WERI-Rb-1 (cell line): Measurements from ENCODE around the gene KIF17.

ENCODE experiments used
- DNase-seq: peaks from one replicate; pipeline ENCODE4 v3.0.0-alpha.2; 2020
- H3K27ac ChIP-seq: fragments of 250-450 bp; sonication (Bioruptor Pico); 2 replicates; pipeline ENCODE4 v1.5.1; 2020; ENCODE audit warnings: mild to moderate bottlenecking, moderate library complexity
- H3K27me3 ChIP-seq: fragments of 250-450 bp; sonication (Bioruptor Pico); 2 replicates; pipeline ENCODE4 v1.5.1; 2021; ENCODE audit warnings: mild to moderate bottlenecking, low read depth, moderate library complexity; ENCODE audit not compliant: insufficient read depth, severe bottlenecking
- H3K36me3 ChIP-seq: fragments of 250-450 bp; sonication (Bioruptor Pico); 2 replicates; pipeline ENCODE4 v1.5.1; 2020; ENCODE audit warnings: mild to moderate bottlenecking, moderate library complexity
- H3K4me3 ChIP-seq: 2 replicates; pipeline ENCODE4 v1.5.1; 2011; ENCODE audit warnings: low read depth, mild to moderate bottlenecking, control low read depth, low read length
- H3K9me3 ChIP-seq: fragments of 250-450 bp; sonication (Bioruptor Pico); 2 replicates; pipeline ENCODE4 v1.5.1; 2021; ENCODE audit warnings: mild to moderate bottlenecking, moderate library complexity; ENCODE audit not compliant: severe bottlenecking
- TF ChIP-seq, protein P1 (sequence below): IDR thresholded peaks from 2 replicates; pipeline ENCODE4 v1.5.1; 2011; ENCODE audit warnings: low read depth, mild to moderate bottlenecking, control low read depth, inconsistent platforms, low read length

KIF17 gene

DNA sequence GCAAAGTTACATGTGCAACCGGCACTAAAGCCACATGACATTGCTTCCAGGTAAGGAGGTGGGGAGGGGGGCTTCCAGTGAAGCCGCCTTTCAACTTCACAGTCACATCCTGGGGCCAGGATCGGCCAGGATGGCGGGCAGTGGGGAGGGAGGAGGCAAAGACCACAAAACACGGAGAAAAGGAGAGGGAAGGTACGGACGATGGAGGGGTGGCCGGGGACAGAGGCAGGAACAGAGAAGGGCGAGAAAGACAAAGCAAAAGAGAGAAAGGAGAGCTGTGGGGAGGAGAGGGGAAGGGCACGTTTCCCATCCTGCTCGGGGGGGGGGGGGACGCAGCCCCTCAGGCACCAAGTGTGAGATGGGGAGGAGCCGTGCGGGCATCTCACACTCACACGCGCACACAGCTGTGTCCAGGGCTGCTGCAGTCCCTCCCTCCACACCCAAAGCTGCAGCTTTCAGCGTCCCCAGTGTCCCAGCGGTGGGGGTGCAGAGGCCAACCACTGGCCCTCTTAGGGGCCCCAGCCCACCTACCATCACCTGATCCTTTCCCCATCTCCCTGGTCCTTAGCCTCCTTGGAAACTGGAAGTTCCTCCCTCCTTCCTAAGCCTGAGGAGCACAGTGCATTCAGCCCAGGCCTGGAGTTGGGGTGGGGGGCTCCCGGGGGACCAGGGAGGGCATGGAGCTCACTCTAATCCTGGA lies 12.3 kb upstream of the KIF17 start:
- Histone ChIP-seq H3K4me3 (no peak overlapping the region), H3K27ac (no peak overlapping the region), H3K9me3 (no peaks in the 10 kb centered on the region), H3K27me3 (peaks cover 3% of the 10 kb centered on the region), H3K36me3 (no peaks in the 10 kb centered on the region)
- TF ChIP-seq, protein P1, sequence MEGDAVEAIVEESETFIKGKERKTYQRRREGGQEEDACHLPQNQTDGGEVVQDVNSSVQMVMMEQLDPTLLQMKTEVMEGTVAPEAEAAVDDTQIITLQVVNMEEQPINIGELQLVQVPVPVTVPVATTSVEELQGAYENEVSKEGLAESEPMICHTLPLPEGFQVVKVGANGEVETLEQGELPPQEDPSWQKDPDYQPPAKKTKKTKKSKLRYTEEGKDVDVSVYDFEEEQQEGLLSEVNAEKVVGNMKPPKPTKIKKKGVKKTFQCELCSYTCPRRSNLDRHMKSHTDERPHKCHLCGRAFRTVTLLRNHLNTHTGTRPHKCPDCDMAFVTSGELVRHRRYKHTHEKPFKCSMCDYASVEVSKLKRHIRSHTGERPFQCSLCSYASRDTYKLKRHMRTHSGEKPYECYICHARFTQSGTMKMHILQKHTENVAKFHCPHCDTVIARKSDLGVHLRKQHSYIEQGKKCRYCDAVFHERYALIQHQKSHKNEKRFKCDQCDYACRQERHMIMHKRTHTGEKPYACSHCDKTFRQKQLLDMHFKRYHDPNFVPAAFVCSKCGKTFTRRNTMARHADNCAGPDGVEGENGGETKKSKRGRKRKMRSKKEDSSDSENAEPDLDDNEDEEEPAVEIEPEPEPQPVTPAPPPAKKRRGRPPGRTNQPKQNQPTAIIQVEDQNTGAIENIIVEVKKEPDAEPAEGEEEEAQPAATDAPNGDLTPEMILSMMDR = no peak
- no peak for DNase-seq

DNA sequence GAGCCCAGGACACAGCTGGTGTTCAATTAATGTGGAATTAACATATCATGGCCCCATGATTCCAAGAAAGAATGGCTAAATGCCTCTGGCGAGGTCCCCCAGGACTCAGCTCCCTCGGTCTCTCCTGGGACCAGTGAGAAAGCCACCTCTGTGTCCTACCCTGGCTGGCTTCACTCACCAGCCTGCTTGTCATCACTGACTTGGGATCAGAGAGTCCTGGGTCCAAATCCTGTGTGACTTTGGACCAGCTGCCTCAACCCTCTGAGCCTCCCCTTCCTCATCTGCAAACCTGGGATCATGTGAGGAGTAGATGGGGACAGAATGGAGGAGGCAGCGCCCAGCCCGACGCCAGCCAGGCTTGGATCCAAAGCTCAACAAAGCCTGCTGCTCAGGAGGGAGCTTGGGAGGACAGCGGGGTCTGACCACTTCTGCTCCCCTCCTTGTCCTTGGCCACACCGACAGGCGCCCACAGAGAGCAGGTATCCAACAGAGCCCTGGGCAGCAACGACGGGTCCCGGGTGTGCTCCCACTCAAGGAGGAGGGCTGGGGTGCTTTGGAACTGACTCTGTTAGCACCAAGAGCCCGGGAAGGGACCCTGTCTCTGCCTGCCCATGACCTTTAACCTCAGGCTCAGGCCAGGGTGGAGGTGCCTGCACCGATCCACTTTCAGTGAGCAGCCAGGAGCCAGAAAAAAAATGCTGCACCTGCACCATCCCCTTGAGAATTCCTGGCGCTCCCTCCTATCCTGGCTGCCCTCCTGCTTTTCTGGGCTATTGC lies 11.5 kb upstream of the KIF17 start:
- H3K4me3 ChIP-seq = no peak overlapping the region
- no peaks in the 10 kb centered on the region for H3K9me3 ChIP-seq
- H3K27ac ChIP-seq = no peak overlapping the region
- no peak for DNase-seq
- TF ChIP-seq, protein P1 = no peak
- no peaks in the 10 kb centered on the region for H3K36me3 ChIP-seq
- H3K27me3 ChIP-seq = peaks cover 3% of the 10 kb centered on the region

DNA sequence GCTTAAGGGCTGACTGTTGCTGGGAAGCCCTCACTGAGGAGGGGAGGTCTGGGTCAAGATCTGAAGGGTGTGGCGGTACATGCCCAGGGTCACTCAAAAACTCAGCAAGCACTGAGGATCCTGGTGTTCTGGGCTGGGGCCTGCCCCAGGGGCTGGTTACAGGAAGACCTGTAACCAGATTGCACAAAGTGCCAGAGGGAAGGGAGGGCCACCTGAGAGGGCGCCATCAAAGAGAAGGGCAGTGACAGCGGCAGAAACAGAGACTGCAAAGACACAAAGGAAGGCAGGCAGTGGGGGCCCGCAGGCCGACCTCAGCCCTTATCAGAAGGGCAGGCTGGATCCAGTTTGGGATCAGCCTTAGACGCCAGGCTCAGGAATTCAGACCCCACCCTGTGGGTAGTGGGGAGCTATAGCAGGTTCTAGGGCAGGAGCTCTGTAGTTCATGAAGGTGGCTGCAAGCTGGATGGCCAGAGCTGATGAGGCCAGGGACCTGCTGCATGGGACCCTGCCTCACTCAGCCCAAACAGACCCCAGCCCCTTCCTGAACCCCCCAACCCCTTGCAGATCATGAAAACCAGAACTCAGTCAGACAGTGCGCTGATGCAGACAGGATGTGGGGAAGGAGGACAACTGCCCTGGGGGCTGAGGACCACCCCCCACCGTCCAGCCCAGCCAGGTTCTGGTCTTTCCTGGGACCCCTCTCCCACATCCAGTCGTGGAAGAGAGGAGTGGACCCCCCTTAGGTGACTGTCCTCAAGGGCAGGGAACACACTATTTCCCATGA lies 10.8 kb upstream of the KIF17 start:
- no peak for DNase-seq
- Histone ChIP-seq H3K27ac (no peak overlapping the region), H3K27me3 (peaks cover 3% of the 10 kb centered on the region), H3K4me3 (no peak overlapping the region), H3K36me3 (no peaks in the 10 kb centered on the region), H3K9me3 (no peaks in the 10 kb centered on the region)
- TF ChIP-seq, protein P1 = no peak

DNA sequence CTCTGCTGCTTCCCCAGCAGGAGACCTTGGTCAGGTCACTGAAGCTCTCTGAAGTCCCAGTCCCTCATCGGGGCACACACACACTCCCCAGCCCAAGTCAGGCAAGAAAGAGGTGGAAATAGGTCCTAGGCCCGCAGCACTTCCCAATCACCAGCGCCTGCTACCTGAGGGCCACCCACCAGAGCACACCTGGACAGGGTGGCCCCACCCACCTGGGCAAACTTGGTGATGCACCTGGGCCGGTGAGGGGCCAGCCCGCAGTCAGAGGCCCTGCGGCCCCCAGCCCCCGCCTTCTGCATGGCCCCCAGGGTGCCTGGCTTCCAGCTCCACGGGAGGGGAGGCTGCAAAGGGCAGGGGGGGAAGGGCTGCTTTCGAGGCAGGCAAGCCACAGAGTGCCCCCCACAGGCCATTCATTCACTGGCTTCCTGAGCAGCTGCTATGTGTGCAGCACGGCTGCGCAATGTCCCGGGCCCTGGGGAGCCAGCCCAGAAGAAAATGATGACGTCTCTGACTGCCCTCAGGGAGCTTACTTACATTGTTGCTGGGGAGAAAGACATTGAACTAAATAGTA lies 10.0 kb upstream of the KIF17 start:
- H3K27me3 ChIP-seq = peaks cover 3% of the 10 kb centered on the region
- H3K27ac ChIP-seq = no peak overlapping the region
- H3K9me3 ChIP-seq = no peaks in the 10 kb centered on the region
- peak; percentile 56 for DNase-seq
- TF ChIP-seq, protein P1 = peak; percentile 67
- no peaks in the 10 kb centered on the region for H3K36me3 ChIP-seq
- H3K4me3 ChIP-seq = no peak overlapping the region

DNA sequence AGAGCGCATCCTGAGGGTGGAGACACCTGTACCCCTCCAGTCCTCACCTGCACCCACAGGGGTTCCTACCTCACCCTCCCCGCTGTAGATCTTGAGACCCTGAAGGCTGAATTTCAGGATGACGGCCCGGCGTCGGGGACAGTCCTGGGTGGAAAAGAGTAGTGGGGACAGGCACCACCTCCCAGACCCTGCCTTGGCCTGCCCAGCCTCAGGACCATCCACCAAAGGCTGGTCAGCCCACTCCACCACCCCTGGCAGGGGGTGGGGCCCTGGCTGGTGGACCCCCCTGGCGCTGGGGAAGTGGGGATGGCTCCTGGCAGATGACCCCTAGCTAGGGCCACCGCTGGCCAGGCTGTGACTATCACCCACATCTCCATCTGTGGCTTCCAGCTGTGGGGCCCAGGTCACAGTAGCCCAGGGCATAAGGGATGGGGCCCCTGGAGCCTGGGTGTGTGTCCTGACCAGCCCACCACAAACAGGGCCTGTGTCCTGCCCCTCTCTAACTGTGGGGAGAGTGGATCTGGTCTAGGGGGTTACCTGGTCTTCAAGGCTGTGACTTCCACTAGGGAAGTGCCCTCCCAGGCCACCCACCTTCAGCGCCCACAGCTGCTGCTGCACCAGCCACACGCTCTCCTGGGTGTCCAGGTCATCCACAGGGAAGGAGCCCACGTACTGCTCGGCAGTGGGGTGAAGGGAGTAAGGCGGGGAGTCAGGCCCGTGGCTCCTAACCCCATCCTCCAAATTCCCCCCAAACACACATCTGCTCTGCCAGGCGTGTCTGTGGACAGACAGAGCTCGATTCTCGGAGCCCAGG lies 9.3 kb upstream of the KIF17 start:
- Histone ChIP-seq H3K9me3 (no peaks in the 10 kb centered on the region), H3K4me3 (no peak overlapping the region), H3K27me3 (peaks cover 3% of the 10 kb centered on the region), H3K27ac (no peak overlapping the region), H3K36me3 (no peaks in the 10 kb centered on the region)
- TF ChIP-seq, protein P1 = no peak
- no peak for DNase-seq
